Activated CD8-positive, alpha-beta memory T cell treated with anti-CD3 and anti-CD28 coated beads for 36 hours (primary cell): ENCODE measurements around the gene GRN. TPM values are rescaled to one million over a fixed set of nuclear protein-coding genes. Genes with fewer than 3 reads are reported as not detected.
"Not testable (repeated sequence)": the region's sequence is repeated elsewhere in the genome, so short reads cannot be mapped to it uniquely, and the experiment has no call there.

Experiments used
- CTCF ChIA-PET: fragments of 350-600 bp; sonication (Branson Sonifier 250); formaldehyde crosslinking; loops from one replicate; lab custom pipeline; 2021; ENCODE audit warnings: antibody characterized with exemption; lab: Charles Lee
- POLR2A ChIA-PET: fragments of 350-600 bp; sonication (Branson Sonifier 250); formaldehyde crosslinking; loops from one replicate; lab custom pipeline; 2021; ENCODE audit warnings: antibody characterized with exemption; lab: Charles Lee
- total RNA-seq, 2 experiments: library from RNA; stranded (reverse); gene quantifications; one replicate each; pipeline ENCODE4 v1.2.3, GENCODE V29; 2021

The GRN gene
- total RNA-seq, 2 experiments from 2014 or later = 42.6 to 46.7 TPM

GRCh38 chr17:44334315-44334714 lies 10.8 kb upstream of the GRN start:
- ChIA-PET CTCF (no interaction called here), POLR2A (no interaction called here)

- ChIA-PET CTCF (no interaction called here), POLR2A (no interaction called here)
Observed at GRCh38 chr17:44334727-44335126, 10.4 kb upstream of the GRN start.

- ChIA-PET POLR2A (interaction anchor here (0.7 kb wide), 1 partner anchor 23 kb away, joined by 5 read pairs; no protein-coding TSS in a partner anchor), CTCF (interaction anchor here (2.1 kb wide), 1 partner anchor 10 kb away, joined by 6 read pairs; the partner anchor contains the start of gene GRN)
Observed at GRCh38 chr17:44335564-44335963, 9.5 kb upstream of the GRN start.

GRCh38 chr17:44335968-44336367 lies 9.1 kb upstream of the GRN start:
- CTCF ChIA-PET = interaction anchor here (2.1 kb wide), 1 partner anchor 9 kb away, joined by 6 read pairs; the partner anchor contains the start of gene GRN
- POLR2A ChIA-PET = interaction anchor here (0.7 kb wide), 1 partner anchor 22 kb away, joined by 5 read pairs; no protein-coding TSS in a partner anchor

- POLR2A ChIA-PET = no interaction called here
Observed at GRCh38 chr17:44338702-44339101, 6.4 kb upstream of the GRN start.

GRCh38 chr17:44340553-44340952 lies 4.5 kb upstream of the GRN start:
- CTCF ChIA-PET = interaction anchor here (0.7 to 1.0 kb wide), 2 partner anchors 11 to 131 kb away, joined by 3 read pairs; no protein-coding TSS in a partner anchor
- POLR2A ChIA-PET = not testable (repeated sequence)

More at GRCh38 chr17:44338702-44339101, 6.4 kb upstream of the GRN start:
- CTCF ChIA-PET = interaction anchor here (1.0 to 1.2 kb wide), 2 partner anchors 9 to 12 kb away, joined by 3 to 4 read pairs; no protein-coding TSS in a partner anchor

- ChIA-PET POLR2A (interaction anchor here (0.5 to 1.9 kb wide), 2 partner anchors 11 to 202 kb away, joined by 3 to 6 read pairs; no protein-coding TSS in a partner anchor), CTCF (interaction anchor here (0.6 to 0.7 kb wide), 3 partner anchors 133 to 302 kb away, joined by 3 to 4 read pairs (median 3); no protein-coding TSS in a partner anchor)
Observed at GRCh38 chr17:44343510-44344209, 1.4 kb upstream of the GRN start.

GRCh38 chr17:44345454-44346026 lies 438 bp downstream of the GRN start:
- POLR2A ChIA-PET = interaction anchor here (0.6 to 1.9 kb wide), 6 partner anchors 9 to 162 kb away, joined by 3 to 10 read pairs (median 4); partner anchors contain the start of gene TMUB2
- CTCF ChIA-PET = interaction anchor here (0.5 to 1.9 kb wide), 16 partner anchors 9 to 1325 kb away, joined by 3 to 15 read pairs (median 4); partner anchors contain the start of genes FAM171A2 and TMUB2

GRCh38 chr17:44346064-44346844 lies 1.2 kb downstream of the GRN start:
- CTCF ChIA-PET = interaction anchor here (0.5 to 1.9 kb wide), 15 partner anchors 8 to 1325 kb away, joined by 3 to 15 read pairs (median 3); partner anchors contain the start of gene TMUB2
- POLR2A ChIA-PET = interaction anchor here (0.6 to 1.1 kb wide), 4 partner anchors 125 to 163 kb away, joined by 3 to 10 read pairs (median 4); partner anchors contain the start of gene TMUB2

- ChIA-PET CTCF (interaction anchor here (0.8 to 1.6 kb wide), 5 partner anchors 9 to 141 kb away, joined by 3 to 4 read pairs (median 3); no protein-coding TSS in a partner anchor), POLR2A (interaction anchor here (0.6 kb wide), 1 partner anchor 788 kb away, joined by 3 read pairs; the partner anchor contains the start of gene ACBD4)
Observed at GRCh38 chr17:44347206-44348055, 2.3 kb downstream of the GRN start.

GRCh38 chr17:44348234-44348987 lies 3.3 kb downstream of the GRN start:
- CTCF ChIA-PET = interaction anchor here (0.5 to 1.6 kb wide), 6 partner anchors 10 to 142 kb away, joined by 3 to 4 read pairs (median 3); no protein-coding TSS in a partner anchor

GRCh38 chr17:44348988-44349364 lies 3.9 kb downstream of the GRN start:
- ChIA-PET CTCF (interaction anchor here (0.5 to 1.4 kb wide), 3 partner anchors 13 to 30 kb away, joined by 3 to 5 read pairs (median 4); partner anchors contain the start of gene FAM171A2), POLR2A (no interaction called here)

More at GRCh38 chr17:44348234-44348987, 3.3 kb downstream of the GRN start:
- POLR2A ChIA-PET = no interaction called here

GRCh38 chr17:44349553-44350070 lies 4.5 kb downstream of the GRN start:
- CTCF ChIA-PET = interaction anchor here (0.8 to 1.5 kb wide), 4 partner anchors 12 to 139 kb away, joined by 4 to 6 read pairs (median 4); partner anchors contain the start of gene FAM171A2

GRCh38 chr17:44350733-44351226 lies 5.7 kb downstream of the GRN start:
- CTCF ChIA-PET = interaction anchor here (0.7 to 2.2 kb wide), 13 partner anchors 11 to 182 kb away, joined by 3 to 7 read pairs (median 4); no protein-coding TSS in a partner anchor
- POLR2A ChIA-PET = interaction anchor here (0.5 kb wide), 1 partner anchor 129 kb away, joined by 3 read pairs; no protein-coding TSS in a partner anchor

More at GRCh38 chr17:44349553-44350070, 4.5 kb downstream of the GRN start:
- POLR2A ChIA-PET = no interaction called here

GRCh38 chr17:44351464-44351863 lies 6.4 kb downstream of the GRN start:
- POLR2A ChIA-PET = interaction anchor here (0.5 kb wide), 1 partner anchor 130 kb away, joined by 3 read pairs; no protein-coding TSS in a partner anchor
- CTCF ChIA-PET = interaction anchor here (0.5 to 2.2 kb wide), 13 partner anchors 10 to 183 kb away, joined by 3 to 7 read pairs (median 3); partner anchors contain the start of gene UBTF
